ENCODE results near the gene SPDYC.

The SPDYC gene

GRCh38 chr11:65185869-65186341, 15.9 kb downstream of the SPDYC start:
- TF ChIP-seq CTCF (IDR thresholded peaks at IDR 0.05; ENCODE audit: low read depth, low read length), result no peak
- DNase-seq (ENCODE audit: extremely low read depth, low read depth), result no peak

GRCh38 chr11:65186701-65187100, 16.7 kb downstream of the SPDYC start:
- DNase-seq (ENCODE audit: extremely low read depth, low read depth), result no peak
- no peak for TF ChIP-seq CTCF (IDR thresholded peaks at IDR 0.05; ENCODE audit: low read depth, low read length)

- TF ChIP-seq CTCF (IDR thresholded peaks at IDR 0.05; ENCODE audit: low read depth, low read length), result no peak
- no peak for DNase-seq (ENCODE audit: extremely low read depth, low read depth)
Observed at GRCh38 chr11:65187146-65187675, 17.2 kb downstream of the SPDYC start.

- no peak for DNase-seq (ENCODE audit: extremely low read depth, low read depth)
- TF ChIP-seq CTCF (IDR thresholded peaks at IDR 0.05; ENCODE audit: low read depth, low read length), result no peak
Observed at GRCh38 chr11:65187971-65188461, 18.0 kb downstream of the SPDYC start.

- TF ChIP-seq CTCF (IDR thresholded peaks at IDR 0.05; ENCODE audit: low read depth, low read length), result no peak
- no peak for DNase-seq (ENCODE audit: extremely low read depth, low read depth)
Observed at GRCh38 chr11:65188486-65188885, 18.5 kb downstream of the SPDYC start.

GRCh38 chr11:65189191-65189590, 19.2 kb downstream of the SPDYC start:
- no peak for TF ChIP-seq CTCF (IDR thresholded peaks at IDR 0.05; ENCODE audit: low read depth, low read length)

GRCh38 chr11:65194564-65194963, 24.5 kb downstream of the SPDYC start:
- no peak for DNase-seq (ENCODE audit: extremely low read depth, low read depth)
- TF ChIP-seq CTCF (IDR thresholded peaks at IDR 0.05; ENCODE audit: low read depth, low read length), result no peak

More at GRCh38 chr11:65189191-65189590, 19.2 kb downstream of the SPDYC start:
- no peak for DNase-seq (ENCODE audit: extremely low read depth, low read depth)
